NCI-H774 (cell line): ENCODE measurements around the gene ABO.
"Not testable (repeated sequence)": the region's sequence is repeated elsewhere in the genome, so short reads cannot be mapped to it uniquely, and the experiment has no call there.

Source experiments
- DNase-seq: peaks from one replicate; lab custom pipeline; 2025; lab: John Stamatoyannopoulos, UW

ABO gene

DNA sequence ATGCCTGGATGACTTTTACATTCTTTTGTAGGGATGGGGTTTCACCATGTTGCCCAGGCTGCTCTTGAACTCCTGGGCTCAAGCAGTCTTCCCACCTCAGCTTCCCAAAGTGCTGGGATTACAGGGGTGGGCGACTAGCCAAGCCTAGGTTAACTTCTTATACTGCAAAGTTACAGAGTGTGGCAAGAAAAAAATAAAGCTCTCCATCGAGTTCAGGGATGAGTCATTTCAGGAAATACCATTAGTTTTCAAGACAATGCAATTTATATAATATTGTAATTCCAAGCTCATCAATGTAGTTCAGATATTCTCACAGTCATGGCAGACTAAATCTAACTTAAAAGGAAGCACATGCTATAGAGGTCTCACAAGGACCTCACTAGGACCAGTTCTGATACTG is 11.5 kb upstream of the ABO start:
- DNase-seq: no peak

DNA sequence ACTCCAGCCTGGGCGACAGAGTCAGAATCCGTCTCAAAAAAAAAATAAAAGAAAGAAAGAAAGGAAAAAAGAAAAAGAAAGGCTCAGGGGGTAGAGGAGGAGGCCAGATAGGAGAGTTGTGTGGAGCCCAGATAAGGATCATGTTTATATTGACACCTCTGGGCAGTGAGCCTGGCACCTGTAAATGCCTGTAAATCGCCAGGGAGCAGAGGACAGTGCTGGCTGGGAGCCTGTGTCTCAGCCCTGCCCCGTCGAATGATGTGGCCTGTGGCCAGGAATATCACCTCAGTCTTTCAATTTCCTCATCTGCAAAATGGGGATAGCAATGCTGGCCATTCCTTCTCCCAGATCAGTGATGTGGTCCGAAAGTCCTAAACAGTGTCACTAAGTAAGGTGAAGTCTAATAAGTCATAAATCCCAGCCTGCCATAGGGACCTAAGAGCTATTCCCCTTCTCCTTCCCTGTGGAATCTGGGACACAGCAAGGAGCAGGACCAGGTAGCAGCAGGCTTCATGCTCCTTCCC is 10.3 kb upstream of the ABO start:
- no peak for DNase-seq

DNA sequence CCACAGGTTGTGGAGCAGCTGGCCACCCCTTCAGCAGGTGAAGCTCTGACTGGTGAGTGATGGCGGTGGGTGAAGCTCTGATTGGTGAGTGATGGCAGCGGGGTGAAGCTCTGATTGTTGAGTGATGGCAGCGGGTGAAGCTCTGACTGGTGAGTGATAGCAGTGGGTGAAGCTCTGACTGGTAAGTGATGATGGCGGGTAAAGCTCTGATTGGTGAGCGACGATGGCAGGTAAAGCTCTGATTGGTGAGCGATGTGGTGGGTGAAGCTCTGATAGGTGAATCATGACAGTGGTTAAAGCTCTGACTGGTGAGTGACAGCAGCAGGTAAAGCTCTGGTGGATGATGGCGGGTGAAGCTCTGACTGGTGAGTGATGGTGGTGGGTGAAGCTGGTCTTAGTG is 9.4 kb upstream of the ABO start:
- DNase-seq: no peak

DNA sequence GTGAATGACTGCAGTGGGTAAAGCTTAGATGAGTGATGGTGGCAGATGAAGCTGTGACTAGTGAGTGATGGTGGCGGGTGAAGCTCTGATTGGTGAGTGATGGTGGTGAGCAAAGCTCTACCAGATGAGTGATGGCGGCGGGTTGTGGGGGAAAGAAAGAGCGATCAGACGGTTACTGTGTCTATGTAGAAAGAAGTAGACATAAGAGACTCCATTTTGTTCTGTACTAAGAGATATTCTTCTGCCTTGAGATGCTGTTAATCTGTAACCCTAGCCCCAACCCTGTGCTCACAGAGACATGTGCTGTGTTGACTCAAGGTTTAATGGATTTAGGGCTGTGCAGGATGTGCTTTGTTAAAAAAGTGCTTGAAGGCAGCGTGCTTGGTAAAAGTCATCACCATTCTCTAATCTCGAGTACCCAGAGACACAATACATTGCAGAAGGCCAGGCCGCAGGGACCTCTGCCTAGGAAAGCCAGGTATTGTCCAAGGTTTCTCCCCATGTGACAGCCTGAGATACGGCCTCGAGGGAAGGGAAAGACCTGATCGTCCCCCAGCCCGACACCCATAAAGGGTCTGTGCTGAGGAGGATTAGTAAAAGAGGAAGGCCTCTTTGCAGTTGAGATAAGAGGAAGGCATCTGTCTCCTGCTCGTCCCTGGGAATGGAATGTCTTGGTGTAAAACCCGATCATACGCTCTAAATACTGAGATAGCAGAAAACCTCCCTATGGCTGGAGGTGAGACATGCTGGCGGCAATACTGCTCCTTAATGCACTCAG is 8.4 kb upstream of the ABO start:
- not testable (repeated sequence) for DNase-seq

DNA sequence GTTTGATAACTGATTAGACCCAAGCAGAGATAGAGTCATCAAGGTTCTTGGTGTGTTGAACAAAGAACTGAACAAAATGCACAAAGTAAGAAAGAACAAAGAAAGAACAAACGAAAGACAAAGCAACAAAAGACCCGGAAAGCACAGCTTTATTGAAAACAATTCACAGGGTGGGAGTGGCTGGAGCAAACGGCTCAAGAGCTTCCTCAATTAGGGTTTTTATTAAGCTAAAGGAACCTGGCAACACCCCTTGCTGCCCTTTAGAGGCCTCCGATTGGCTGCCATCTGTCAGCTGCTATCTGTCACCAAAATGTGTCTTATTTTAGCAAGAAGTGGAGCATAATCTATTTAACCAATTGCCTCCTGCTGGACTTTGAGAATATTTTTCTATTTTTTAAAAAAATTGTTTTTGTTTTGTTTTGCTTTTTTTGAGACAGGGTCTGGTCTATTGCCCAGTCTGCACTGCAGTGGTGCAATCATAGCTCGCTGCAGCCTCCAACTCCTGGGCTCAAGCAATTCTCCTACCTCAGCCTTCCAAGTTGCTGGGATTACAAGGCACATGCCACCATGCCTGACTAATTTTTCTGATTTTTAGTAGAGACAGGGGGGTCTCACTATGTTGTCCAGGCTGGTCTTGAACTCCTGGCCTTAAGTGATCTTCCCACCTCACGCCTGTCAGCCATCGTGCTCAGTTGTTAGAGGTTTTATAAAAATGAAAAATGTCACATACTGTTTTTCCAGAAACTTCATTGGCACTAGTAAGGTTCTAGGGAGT is 7.7 kb upstream of the ABO start:
- no peak for DNase-seq

DNA sequence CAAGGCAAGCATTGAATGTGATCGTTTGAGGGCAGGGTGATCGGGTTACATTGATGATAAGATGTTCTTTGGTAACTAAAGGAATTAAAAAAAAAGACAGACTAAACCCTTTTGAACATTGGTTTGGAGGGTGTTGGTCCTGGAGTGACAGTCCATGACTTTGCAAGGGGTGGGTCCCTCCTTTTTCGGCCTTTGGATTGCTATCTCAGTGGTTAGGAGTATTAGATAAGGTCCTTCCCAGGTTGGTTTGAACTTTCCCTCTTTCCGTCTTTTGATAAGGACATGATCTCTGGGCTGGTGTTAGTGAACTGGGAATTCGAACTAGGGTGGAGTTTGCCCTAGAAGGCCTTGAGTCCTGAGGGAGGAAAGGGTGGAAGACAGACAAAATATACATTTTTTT is 5.4 kb upstream of the ABO start:
- no peak for DNase-seq

DNA sequence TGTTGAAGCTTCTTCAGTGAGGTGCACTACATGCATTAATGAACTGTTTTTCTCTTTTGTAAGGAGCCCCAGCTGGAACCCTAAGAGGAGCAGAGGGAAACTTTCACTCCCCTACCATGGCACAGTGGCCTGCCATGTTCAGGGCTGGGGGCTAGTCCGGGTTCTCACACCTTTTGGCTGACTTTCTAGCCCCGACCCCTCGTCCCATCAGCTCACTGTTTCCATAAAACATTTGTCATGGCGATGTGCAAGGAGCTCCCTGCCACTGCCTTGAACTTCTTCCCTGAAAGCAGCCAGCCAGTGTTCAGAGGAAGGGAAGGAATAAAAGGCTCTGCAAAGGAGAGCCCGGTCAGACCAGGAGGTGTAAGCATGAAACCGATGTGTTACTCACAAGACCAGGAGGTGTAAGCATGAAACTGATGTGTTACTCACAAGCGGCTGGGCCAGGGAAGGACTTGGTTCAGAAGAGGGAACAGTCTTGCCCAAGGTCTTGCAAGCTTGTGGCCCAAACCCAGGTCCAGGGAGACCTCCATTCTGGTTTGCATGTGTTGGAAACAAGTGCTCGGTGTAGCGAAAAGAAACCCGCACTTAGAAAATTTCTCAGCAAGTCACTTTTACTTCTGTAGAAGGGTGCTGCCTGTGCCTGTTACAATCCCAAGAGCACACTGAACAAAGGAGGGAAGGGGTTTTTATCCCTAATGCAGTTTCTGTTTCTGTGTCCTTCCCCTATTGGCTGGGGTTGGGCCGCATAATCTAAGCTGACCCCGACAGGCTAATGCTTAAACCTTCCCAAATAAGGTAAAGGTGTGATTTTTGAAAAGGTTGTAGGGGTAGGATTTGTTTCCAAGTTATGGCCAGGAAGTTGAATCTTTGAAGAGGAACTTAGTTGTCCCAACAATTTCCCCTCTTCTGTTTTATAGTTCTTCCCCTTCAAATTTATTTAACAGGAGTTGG is 3.4 kb upstream of the ABO start:
- DNase-seq: no peak

DNA sequence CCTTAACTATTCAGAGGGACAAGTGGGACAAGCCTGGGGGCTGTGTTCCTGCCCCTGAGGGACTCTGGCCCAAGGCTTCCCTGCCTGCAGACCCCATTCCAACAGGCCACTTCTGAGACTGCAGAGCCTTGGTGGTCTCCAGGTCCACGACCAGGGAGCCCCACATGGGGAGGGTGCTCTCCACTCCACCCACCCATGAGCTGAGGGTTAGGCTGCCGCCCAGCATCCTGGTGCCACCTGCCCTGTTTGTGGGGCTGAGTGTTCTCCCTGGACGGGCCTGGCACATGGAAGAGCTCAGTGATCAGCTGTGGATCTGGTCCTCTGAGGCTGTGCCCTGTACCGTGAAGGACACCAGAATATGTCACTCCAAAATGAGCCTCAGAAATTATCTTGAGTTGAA is 2.5 kb upstream of the ABO start:
- DNase-seq: no peak

DNA sequence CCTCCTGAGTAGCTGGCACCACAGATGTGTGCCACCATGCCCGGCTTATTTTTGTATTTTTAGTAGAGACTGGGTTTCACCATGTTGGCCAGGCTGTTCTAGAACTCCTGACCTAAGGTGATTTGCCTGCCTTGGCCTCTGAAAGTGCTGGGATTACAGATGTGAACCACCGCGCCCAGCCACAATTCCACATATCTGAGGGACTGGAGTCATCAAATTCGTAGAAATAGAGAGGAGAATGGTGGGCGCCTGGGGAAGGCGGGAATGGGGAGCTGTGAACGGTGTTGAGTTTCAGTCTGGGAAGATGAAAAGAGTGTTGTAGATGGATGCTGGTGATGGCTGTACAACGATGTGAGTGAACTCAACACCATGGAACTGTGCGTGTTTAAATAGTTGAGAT is 1.9 kb upstream of the ABO start:
- no peak for DNase-seq

DNA sequence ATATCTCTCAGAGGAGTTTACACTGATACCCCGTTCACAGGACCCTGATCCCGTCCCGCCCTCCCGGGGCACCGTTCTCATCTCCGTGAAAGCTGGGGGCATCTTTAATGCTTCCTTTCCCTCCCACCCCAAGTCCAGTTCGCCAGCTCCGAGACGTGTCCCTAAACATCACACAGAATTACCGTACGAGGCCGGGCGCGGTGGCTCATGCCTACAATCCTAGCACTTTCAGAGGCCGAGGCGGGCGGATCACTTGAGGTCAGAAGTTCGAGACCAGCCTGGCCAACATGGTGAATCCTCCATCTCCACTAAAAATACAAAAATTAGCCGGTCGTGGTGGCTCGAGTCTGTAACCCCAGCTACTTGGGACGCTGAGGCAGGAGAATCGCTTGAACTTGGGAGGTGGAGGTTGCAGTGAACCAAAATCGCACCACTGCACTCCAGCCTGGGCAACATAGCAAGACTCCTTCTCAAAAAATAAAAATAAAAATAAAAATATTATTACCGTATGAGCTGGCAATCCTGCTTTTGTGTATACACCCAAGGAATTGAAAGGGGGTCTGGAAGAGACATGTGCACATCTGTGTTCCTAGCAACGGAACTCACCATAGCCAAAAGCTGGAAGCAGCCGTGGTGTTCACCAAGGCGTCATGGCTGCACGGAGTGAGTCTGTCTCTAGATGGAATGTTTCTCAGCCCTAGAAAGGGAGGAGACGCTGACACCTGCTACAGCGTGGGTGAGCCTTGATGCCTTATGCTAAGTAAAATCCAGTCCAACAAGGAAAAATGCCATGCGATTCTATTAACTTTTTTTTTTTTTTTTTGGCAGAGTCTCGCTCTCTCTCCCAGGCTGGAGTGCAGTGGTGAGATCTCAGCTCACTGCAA is 1.2 kb upstream of the ABO start:
- no peak for DNase-seq

DNA sequence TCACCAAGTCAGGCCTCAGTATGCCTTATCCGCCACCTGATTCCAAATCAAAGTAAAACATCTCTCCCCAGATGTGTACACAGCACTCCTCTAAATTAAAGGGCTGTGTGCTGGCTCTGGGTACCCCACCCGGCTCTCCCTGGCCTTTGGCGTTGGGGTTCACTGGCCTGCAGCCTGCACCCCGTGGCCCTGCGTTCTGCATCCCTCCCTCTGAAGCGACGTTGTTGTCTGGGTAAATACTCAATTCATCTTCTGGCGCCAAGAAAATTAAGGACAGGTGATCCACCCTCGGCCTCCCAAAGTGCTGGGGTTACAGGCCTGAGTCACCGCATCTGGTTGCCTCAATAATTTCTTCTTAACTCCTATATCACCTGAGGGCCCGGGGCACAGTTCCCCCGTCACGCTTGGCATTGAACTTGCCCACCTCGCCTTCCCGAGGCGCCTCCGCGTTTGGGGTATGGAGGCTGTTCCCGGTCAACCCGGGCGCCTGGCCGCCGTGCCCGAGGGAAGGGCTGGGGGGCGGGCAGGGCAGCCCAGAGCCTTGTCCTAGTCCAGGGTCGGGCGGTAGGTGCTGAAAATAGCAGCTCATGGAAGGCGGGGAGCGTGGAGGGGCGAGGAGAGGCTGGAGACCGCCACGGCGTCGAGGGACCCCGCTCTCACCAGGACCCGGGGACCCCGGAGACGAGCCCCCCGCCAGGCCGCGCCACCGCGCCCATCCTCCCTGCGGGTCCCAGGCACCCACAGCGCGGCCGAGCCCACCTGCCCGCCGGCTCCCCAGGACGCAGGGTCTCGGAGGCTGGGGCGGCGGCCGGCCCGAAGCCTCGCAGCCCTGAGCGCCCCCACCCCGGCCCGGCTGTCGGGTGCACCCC is 531 bp downstream of the ABO start:
- no peak for DNase-seq

DNA sequence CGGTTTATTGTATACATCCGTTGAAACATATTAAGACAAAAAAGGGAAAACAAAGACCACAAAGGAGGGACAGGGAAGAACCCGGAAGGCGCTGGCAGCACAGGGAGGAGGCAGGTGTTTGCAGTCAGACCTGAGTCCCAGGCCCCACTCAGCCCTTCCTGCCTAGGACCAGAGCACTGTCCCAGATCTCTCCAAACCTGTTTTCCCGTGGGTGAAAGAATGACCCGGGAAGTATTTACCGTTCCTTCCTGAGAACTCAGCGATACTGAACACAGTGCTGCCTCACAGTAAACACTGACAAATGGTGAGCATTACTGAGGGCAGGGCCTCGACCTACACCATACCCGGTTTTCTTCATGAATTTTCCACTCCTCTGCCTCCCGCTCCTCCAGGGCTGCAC is 1.2 kb downstream of the ABO start:
- DNase-seq: no peak

DNA sequence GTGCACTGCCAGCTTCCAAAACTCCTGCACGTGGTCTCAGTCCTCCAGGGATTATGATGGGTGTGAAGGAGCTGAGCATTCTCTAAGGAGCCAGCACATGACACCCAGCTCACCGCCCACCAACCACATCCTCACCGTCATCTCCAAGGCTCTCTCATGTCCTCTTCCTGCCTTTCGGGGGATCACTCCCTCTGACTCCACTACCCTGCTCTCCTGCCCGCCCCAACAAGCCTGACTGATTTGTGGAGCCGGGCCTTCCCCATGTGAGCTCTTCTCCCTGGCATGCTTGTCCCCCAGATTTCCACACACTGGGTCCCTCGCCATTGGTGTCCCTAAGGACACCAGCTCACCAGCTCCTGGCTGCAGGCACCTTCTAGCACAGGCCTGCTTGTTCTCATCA is 1.9 kb downstream of the ABO start:
- no peak for DNase-seq

DNA sequence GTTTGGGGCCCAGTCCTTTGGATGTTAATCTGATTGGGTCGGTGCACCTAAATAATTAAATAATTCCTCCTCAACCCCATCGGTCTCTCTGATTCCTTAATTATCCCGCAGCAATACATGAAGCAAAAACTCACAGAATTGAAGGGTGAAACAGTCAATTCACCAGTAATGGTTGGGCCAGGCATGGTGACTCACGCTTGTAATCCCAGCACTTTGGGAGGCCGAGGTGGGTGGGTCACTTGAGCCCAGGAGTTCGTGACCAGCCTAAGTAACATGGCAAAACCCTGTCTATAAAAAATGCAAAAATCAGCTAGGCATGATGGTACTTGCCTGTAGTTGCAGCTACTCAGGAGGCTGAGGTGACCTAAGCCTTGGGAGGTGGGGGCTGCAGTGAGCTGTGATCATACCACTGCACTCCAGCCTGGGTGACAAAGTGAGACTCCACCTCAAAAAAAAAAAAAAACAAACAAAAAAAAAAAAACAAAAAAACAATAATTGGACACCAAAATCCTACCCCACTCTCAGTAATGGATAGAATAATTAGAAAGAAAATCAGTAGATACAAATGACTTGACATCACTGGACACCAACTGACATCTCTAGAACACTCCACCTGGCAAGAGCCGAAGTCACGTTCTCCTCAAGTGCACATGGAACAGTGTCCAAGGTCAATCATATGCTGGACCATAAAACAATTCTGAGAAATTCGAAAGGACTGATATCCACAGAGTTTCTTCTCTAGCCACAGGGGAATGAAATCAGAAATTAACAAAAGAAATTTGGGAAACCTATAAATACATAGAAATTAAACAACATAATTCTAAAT is 5.3 kb downstream of the ABO start:
- DNase-seq: no peak

DNA sequence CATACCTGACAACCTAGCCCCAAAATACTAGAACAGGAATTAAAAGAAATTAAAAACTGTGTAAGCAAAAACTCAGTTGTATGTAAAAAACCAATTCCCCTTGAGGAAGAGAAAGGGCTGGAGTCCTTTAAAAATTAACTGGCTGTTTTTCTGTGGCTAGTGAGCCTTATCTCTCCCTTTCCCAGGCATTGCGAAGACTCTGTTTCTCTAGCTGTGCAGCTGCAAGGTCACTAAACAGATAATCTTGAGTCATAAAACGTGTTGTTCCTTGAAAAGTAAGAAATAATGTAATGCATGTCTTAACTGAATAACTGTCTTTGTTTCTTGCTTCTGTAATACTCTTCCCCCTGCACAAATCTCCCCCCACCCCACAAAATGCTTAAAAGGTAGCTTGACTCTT is 5.9 kb downstream of the ABO start:
- not testable (repeated sequence) for DNase-seq

DNA sequence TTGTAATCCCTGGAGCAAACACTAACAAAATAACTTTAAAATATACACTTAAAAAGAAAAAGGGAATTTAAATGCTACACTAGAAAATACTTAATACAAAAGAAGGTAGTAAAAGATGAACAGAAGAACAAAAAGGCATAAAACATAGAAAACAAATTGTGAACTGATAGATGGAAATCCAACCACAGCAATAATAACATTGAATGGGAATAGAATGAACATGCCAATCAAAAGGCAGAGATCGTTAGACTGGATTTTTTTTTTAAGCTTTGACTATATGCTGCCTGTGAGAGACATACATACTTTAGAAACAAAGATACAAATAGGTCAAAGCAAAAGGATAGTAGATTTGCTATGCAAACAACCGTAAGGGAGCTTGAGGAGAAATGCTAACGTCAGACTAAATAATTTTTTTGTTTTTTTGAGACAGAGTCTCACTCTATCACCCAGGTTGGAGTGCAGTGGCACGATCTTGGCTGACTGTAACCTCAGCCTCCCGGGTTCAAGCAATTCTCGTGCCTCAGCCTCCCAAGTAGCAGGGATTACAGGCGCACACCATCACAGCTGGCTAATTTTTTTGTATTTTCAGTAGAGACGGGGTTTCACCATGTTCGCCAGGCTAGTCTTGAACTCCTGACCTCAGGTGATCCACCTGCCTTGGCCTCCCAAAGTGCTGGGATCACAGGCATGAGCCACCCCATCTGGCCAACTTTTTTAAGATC is 6.5 kb downstream of the ABO start:
- no peak for DNase-seq

DNA sequence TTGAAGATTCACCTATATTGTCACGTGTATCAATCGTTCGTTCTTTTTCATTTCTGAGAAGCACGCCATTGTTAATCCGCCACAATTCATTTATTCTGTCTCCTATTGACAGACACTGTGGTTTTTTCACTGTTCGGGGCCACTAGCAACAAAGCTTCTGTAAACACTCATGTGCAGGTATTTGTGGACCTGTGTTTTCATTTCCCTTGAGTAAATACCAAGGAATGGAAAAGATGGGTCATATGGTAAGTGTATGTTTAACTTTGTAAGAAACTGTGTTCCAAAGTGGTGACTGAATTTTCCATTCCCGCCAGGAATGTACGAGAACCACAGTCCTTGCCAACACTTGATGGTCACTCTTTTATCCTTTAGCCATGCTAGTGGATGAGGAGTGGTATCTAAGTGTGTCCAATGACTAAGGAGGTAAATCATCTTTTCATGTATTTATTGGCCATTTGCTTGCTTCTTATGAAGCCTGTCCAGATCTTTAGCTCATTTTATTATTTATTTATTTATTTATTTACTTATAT is 10.7 kb downstream of the ABO start:
- DNase-seq: no peak

DNA sequence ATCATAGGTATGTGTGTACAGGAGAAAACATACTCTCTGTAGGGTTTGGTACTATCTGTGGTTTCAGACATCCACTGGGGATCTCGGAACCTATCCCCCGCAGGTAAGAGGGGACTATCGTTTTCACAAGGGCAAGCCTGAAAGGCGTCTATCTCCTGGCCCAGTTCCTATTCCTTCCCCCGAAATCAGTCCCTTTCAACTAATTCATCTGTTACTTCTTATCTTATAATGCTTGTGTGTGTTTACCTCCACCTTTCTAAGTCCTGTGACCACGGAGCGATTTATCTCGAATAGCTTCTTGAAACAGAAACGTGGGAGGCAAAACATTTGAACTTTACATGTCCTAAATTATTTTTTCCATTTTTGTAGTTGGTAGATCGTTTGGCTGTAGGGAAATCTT is 11.4 kb downstream of the ABO start:
- no peak for DNase-seq
